ENCODE data around the gene ERBB4. TPM values are rescaled to one million over a fixed set of nuclear protein-coding genes. Genes with fewer than 3 reads are reported as not detected.
"Not testable (repeated sequence)": the region's sequence is repeated elsewhere in the genome, so short reads cannot be mapped to it uniquely, and the experiment has no call there.

ERBB4 gene
- total RNA-seq, 1 experiment from 2014 or later = not detected

DNA sequence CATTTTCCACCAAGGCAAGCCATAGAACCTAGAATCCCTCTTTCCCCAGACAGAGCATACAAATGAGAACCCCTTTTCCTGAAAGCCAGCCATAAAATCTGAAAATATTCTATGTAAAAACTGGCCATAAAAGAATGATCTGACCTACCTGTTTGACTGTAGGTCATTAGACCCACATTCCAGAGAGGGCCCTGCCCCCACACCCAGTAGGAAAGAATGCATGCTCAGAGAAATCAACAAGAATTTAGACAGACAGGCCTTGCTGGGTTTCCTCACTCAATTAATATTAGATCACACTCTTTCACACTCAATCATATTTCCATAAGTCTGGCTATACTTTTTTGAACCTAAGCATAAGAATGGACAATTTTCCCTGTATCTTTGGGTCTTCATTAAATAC lies 929.5 kb downstream of the ERBB4 start:
- Mint-ChIP-seq H3K4me1 (ENCODE audit: insufficient read depth, unreplicated experiment) (no peaks in the 10 kb centered on the region), H3K27me3 (ENCODE audit: insufficient read depth, unreplicated experiment) (peaks cover 37% of the 10 kb centered on the region), H3K27ac (ENCODE audit: low read depth, unreplicated experiment) (no peak overlapping the region), H3K9me3 (ENCODE audit: unreplicated experiment) (no peaks in the 10 kb centered on the region), H3K36me3 (ENCODE audit: insufficient read depth, unreplicated experiment) (no peaks in the 10 kb centered on the region), H3K4me3 (ENCODE audit: unreplicated experiment) (no peak overlapping the region)
- TF ChIP-seq, protein P1, sequence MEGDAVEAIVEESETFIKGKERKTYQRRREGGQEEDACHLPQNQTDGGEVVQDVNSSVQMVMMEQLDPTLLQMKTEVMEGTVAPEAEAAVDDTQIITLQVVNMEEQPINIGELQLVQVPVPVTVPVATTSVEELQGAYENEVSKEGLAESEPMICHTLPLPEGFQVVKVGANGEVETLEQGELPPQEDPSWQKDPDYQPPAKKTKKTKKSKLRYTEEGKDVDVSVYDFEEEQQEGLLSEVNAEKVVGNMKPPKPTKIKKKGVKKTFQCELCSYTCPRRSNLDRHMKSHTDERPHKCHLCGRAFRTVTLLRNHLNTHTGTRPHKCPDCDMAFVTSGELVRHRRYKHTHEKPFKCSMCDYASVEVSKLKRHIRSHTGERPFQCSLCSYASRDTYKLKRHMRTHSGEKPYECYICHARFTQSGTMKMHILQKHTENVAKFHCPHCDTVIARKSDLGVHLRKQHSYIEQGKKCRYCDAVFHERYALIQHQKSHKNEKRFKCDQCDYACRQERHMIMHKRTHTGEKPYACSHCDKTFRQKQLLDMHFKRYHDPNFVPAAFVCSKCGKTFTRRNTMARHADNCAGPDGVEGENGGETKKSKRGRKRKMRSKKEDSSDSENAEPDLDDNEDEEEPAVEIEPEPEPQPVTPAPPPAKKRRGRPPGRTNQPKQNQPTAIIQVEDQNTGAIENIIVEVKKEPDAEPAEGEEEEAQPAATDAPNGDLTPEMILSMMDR (IDR thresholded peaks at IDR 0.05; ENCODE audit: unreplicated experiment) = no peak
- BruUV-seq (replicated peaks) = no TSS peak
- DNase-seq (ENCODE audit: unreplicated experiment) = no peak
- CTCF ChIA-PET = no interaction called here
- POLR2A ChIA-PET = no interaction called here
- intact Hi-C loops (cut with micrococcal nuclease) = no loop called here

DNA sequence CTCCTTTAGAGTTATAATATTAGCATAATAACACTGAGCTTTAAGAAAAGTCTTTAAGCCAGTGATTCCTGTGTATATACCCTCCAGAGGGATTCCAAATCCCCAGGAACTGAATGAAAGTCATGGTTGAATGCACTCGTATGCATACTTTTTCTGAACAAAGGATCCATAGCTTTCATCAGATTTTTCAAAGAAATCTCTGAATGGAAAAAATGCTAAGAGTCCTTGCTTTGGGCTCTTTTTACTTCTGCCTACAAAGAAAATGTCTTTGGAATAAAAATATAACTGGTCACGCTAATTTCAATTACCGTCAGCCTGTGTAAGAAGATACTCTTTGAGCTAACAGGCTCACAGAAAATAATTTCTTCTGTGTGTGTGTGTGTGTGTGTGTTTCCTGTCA lies 939.5 kb downstream of the ERBB4 start:
- intact Hi-C loops (cut with micrococcal nuclease) = no loop called here
- POLR2A ChIA-PET = no interaction called here
- no peaks in the 10 kb centered on the region for H3K4me1 Mint-ChIP-seq (ENCODE audit: insufficient read depth, unreplicated experiment)

DNA sequence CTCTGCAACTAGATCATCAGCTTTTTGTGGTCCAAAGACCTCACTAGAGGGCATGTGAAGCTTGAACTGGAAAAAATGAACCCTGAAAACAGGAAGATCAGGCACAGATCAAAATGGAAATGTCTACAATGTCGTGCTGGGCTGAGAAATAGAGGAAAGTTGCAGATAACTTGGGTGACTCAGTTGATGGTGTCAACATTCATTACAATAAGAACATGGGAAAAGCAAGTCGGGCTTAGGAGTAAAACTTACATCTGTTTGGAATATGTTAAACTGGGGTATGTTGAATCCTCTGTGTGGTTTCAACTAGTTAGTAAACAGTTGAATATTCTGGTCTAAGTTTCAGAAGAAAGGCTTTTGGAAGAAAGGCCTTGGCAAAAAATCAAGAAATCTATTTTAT lies 940.4 kb downstream of the ERBB4 start:
- ChIA-PET POLR2A (no interaction called here), CTCF (no interaction called here)
- Mint-ChIP-seq H3K9me3 (ENCODE audit: unreplicated experiment) (no peaks in the 10 kb centered on the region), H3K36me3 (ENCODE audit: insufficient read depth, unreplicated experiment) (no peaks in the 10 kb centered on the region), H3K27ac (ENCODE audit: low read depth, unreplicated experiment) (no peak overlapping the region), H3K4me1 (ENCODE audit: insufficient read depth, unreplicated experiment) (no peaks in the 10 kb centered on the region), H3K27me3 (ENCODE audit: insufficient read depth, unreplicated experiment) (peaks cover 65% of the 10 kb centered on the region), H3K4me3 (ENCODE audit: unreplicated experiment) (no peak overlapping the region)
- intact Hi-C loops (cut with micrococcal nuclease) = no loop called here
- no peak for DNase-seq (ENCODE audit: unreplicated experiment)
- TF ChIP-seq, protein P1 (IDR thresholded peaks at IDR 0.05; ENCODE audit: unreplicated experiment) = no peak
- no TSS peak for BruUV-seq (replicated peaks)

More for the DNA sequence above, 939.5 kb downstream of the ERBB4 start:
- Mint-ChIP-seq H3K36me3 (ENCODE audit: insufficient read depth, unreplicated experiment) (no peaks in the 10 kb centered on the region), H3K9me3 (ENCODE audit: unreplicated experiment) (no peaks in the 10 kb centered on the region), H3K27me3 (ENCODE audit: insufficient read depth, unreplicated experiment) (peaks cover 65% of the 10 kb centered on the region), H3K4me3 (ENCODE audit: unreplicated experiment) (no peak overlapping the region), H3K27ac (ENCODE audit: low read depth, unreplicated experiment) (no peak overlapping the region)
- no peak for DNase-seq (ENCODE audit: unreplicated experiment)
- TF ChIP-seq, protein P1 (IDR thresholded peaks at IDR 0.05; ENCODE audit: unreplicated experiment) = no peak
- no TSS peak for BruUV-seq (replicated peaks)
- CTCF ChIA-PET = no interaction called here

DNA sequence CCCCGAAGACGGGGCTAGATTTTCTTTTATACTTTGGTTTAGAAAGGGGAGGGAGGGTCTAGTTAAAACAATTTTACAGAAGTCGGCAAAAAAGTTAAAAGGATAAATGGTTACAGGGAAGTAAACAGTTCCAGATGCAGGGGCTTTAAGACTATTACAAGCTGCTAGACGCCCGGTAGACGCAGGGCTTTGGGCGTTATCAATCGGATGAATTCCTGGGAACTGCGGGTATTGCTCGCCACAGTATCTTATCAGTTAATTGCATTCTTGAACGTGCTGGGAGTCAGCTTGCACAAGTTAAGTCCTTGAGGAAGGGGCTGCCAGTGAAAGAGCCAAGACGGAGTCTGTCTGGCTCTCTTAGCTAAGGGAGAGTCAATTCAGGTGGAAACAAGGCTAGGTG lies 946.6 kb downstream of the ERBB4 start:
- H3K36me3 Mint-ChIP-seq (ENCODE audit: insufficient read depth, unreplicated experiment); H3K4me1 Mint-ChIP-seq (ENCODE audit: insufficient read depth, unreplicated experiment); intact Hi-C loops (cut with micrococcal nuclease); H3K9me3 Mint-ChIP-seq (ENCODE audit: unreplicated experiment); H3K27ac Mint-ChIP-seq (ENCODE audit: low read depth, unreplicated experiment); DNase-seq (ENCODE audit: unreplicated experiment); POLR2A ChIA-PET; BruUV-seq (replicated peaks); H3K4me3 Mint-ChIP-seq (ENCODE audit: unreplicated experiment): not testable (repeated sequence)
- peaks cover 34% of the 10 kb centered on the region for H3K27me3 Mint-ChIP-seq (ENCODE audit: insufficient read depth, unreplicated experiment)
- CTCF ChIA-PET = interaction anchor here (0.7 to 0.8 kb wide), 2 partner anchors 20 to 127 kb away, joined by 3 read pairs; no protein-coding TSS in a partner anchor

DNA sequence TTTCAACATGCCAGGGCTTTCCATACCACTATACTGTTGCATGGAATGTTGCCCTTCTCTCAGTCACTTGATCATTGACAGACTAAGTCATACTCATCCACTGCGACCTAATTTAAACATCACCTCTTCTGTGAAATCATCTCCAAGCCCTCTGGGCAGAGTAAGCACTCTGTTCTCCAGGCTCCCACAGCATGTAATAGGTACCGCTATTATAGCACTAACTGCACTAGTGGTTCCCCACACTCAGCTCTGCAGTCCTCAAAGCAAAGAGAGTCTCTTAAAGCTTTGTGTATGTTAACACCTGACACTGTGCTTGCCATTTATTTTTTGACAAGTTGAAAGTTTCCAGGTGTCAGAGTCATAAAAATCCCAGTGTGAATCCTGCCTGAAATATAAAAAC lies 947.2 kb downstream of the ERBB4 start:
- Mint-ChIP-seq H3K9me3 (ENCODE audit: unreplicated experiment) (no peaks in the 10 kb centered on the region), H3K27ac (ENCODE audit: low read depth, unreplicated experiment) (no peak overlapping the region), H3K36me3 (ENCODE audit: insufficient read depth, unreplicated experiment) (no peaks in the 10 kb centered on the region), H3K27me3 (ENCODE audit: insufficient read depth, unreplicated experiment) (peaks cover 31% of the 10 kb centered on the region), H3K4me1 (ENCODE audit: insufficient read depth, unreplicated experiment) (no peaks in the 10 kb centered on the region), H3K4me3 (ENCODE audit: unreplicated experiment) (no peak overlapping the region)
- no TSS peak for BruUV-seq (replicated peaks)
- ChIA-PET CTCF (interaction anchor here (0.5 to 0.8 kb wide), 2 partner anchors 20 to 1881 kb away, joined by 3 read pairs; no protein-coding TSS in a partner anchor), POLR2A (no interaction called here)
- TF ChIP-seq, protein P1 (IDR thresholded peaks at IDR 0.05; ENCODE audit: unreplicated experiment) = no peak
- intact Hi-C loops (cut with micrococcal nuclease) = no loop called here
- DNase-seq (ENCODE audit: unreplicated experiment) = no peak
